GM12878 (cell line): Measurements from ENCODE around the gene TERF2IP. TPM values are rescaled to one million over a fixed set of nuclear protein-coding genes. Genes with fewer than 3 reads are reported as not detected.

ENCODE experiments used
- ATAC-seq: fragments of 200-7000 bp; cut with Tn5 transposase; 3 replicates; pipeline ENCODE4 v1.9.1; 2020; ENCODE audit warnings: mild to moderate bottlenecking, moderate library complexity
- BruUV-seq: library from RNA; stranded (reverse); fragments of 400-500 nt; replicated peaks from 2 replicates; lab custom pipeline; 2021; lab: Mats Ljungman, UMichigan
- CTCF ChIA-PET: fragments of 300-600 bp; sonication (Branson Sonifier 250); formaldehyde crosslinking; extraction: SDS; loops from one replicate; lab custom pipeline; 2021; ENCODE audit warnings: inconsistent platforms; lab: Yijun Ruan, JAX
- POLR2A ChIA-PET: fragments of 350-600 bp; formaldehyde crosslinking; extraction: SDS; loops from one replicate; lab custom pipeline; 2021; ENCODE audit warnings: inconsistent platforms; lab: Charles Lee
- RAD21 ChIA-PET: fragments of 300-600 bp; sonication (Branson Sonifier 250); formaldehyde crosslinking; loops from one replicate; lab custom pipeline; 2023; ENCODE audit warnings: antibody characterized with exemption; ENCODE audit not compliant: unreplicated experiment; lab: Charles Lee
- SMC1A ChIA-PET: fragments of 300-600 bp; sonication (Branson Sonifier 250); formaldehyde crosslinking; loops from one replicate; lab custom pipeline; 2023; ENCODE audit not compliant: unreplicated experiment, uncharacterized antibody; lab: Charles Lee
- DNase-seq: peaks from one replicate; pipeline ENCODE4 v3.0.0-alpha.2; 2011; ENCODE audit warnings: low read depth, low spot score
- FAIRE-seq: peaks from 3 replicates; lab custom pipeline; 2011; peaks lifted over from hg19 to GRCh38; lab: Jason Lieb, UNC
- H2AFZ ChIP-seq: 2 replicates; pipeline ENCODE4 v1.6.0; 2011; ENCODE audit warnings: low read depth, low read length, control low read depth; ENCODE audit not compliant: control insufficient read depth
- H3K27ac ChIP-seq: 2 replicates; pipeline ENCODE4 v1.5.1; 2011; ENCODE audit warnings: control low read depth; ENCODE audit not compliant: control insufficient read depth, insufficient read depth
- H3K27me3 ChIP-seq, 2 experiments: replicated peaks in 1 of 2; 2 replicates each; pipeline versions ENCODE4 v1.6.0 to v1.6.1; 2011; ENCODE audit warnings: low read length in 1 of 2; ENCODE audit not compliant: control insufficient read depth in 2 of 2, insufficient read depth in 2 of 2
- H3K36me3 ChIP-seq, 2 experiments: 2 replicates each; pipeline ENCODE4 v1.5.1; 2011; ENCODE audit warnings: low read length in 1 of 2; ENCODE audit not compliant: control insufficient read depth in 2 of 2, insufficient read depth in 2 of 2
- H3K4me1 ChIP-seq: 2 replicates; pipeline ENCODE4 v1.6.1; 2011; ENCODE audit warnings: mild to moderate bottlenecking, low read length, moderate library complexity, mixed read lengths; ENCODE audit not compliant: control insufficient read depth, insufficient read depth
- H3K4me2 ChIP-seq: 2 replicates; pipeline ENCODE4 v1.6.0; 2011; ENCODE audit warnings: control low read depth; ENCODE audit not compliant: control insufficient read depth, insufficient read depth
- H3K4me3 ChIP-seq: fragments of 200-600 bp; sonication (generic); 2 replicates; pipeline ENCODE4 v1.5.1; 2016
- H3K79me2 ChIP-seq: 2 replicates; pipeline ENCODE4 v1.6.0; 2011; ENCODE audit warnings: low read length; ENCODE audit not compliant: control insufficient read depth, insufficient read depth
- H3K9ac ChIP-seq: 2 replicates; pipeline ENCODE4 v1.8.0; 2011; ENCODE audit warnings: low read length, control low read depth, mixed read lengths; ENCODE audit not compliant: control insufficient read depth, insufficient read depth
- H3K9me3 ChIP-seq: replicated peaks from 3 replicates; pipeline ENCODE4 v1.5.1; 2011; ENCODE audit warnings: mild to moderate bottlenecking, low read length; ENCODE audit not compliant: control insufficient read depth, insufficient read depth
- H4K20me1 ChIP-seq: 2 replicates; pipeline ENCODE4 v1.6.0; 2011; ENCODE audit not compliant: control insufficient read depth, insufficient read depth
- CUX1 ChIP-seq: IDR thresholded peaks from 2 replicates; pipeline ENCODE4 v1.6.1; 2012; ENCODE audit warnings: improper control_type of control experiment, low read depth, low read length; ENCODE audit not compliant: insufficient replicate concordance
- FOXK2 ChIP-seq: fragments of 450-650 bp; IDR thresholded peaks from 2 replicates; pipeline ENCODE4 v1.6.1; 2017; ENCODE audit warnings: mild to moderate bottlenecking, moderate library complexity
- PAX8 ChIP-seq: fragments of 450-650 bp; IDR thresholded peaks from 2 replicates; pipeline ENCODE4 v1.6.1; 2017; ENCODE audit warnings: mild to moderate bottlenecking, moderate library complexity
- SKIL ChIP-seq: fragments of 450-650 bp; IDR thresholded peaks from 2 replicates; pipeline ENCODE4 v1.6.1; 2017; ENCODE audit warnings: mild to moderate bottlenecking, low read depth, inconsistent platforms; ENCODE audit not compliant: poor library complexity, severe bottlenecking
- SPI1 ChIP-seq: IDR thresholded peaks from 2 replicates; pipeline ENCODE4 v1.6.1; 2011; ENCODE audit warnings: low read depth, mild to moderate bottlenecking, low read length, moderate library complexity, borderline replicate concordance; ENCODE audit not compliant: insufficient read depth
- SUZ12 ChIP-seq: fragments of 200-600 bp; sonication (generic); IDR thresholded peaks from one replicate; pipeline ENCODE4 v1.6.1; 2018; ENCODE audit warnings: antibody characterized with exemption, mild to moderate bottlenecking; ENCODE audit not compliant: unreplicated experiment
- TARDBP ChIP-seq: IDR thresholded peaks from 2 replicates; pipeline ENCODE4 v1.6.1; 2016; ENCODE audit warnings: borderline replicate concordance
- WGBS: methylation state at CpG from one replicate; pipeline ENCODE4 v1.1.6; 2016; ENCODE audit warnings: low lambda C conversion rate; ENCODE audit not compliant: insufficient replicate concordance, insufficient coverage; ENCODE audit errors: missing lambda C conversion rate; 5-methylcytosine and 5-hydroxymethylcytosine counted together
- in situ Hi-C: fragments of 300-500 bp; cut with MboI; formaldehyde crosslinking; loops from 9 replicates; pipeline ENCODE4 v1.14.3; 2018; ENCODE audit warnings: mixed read lengths
- intact Hi-C: fragments of 100-400 bp; cut with micrococcal nuclease; formaldehyde crosslinking; loops from one replicate; pipeline ENCODE4 v1.14.2; 2022; ENCODE audit not compliant: unreplicated experiment
- polyA plus RNA-seq, 11 experiments: library from polyadenylated mRNA; depleted of rRNA in 4 of 11; unstranded in 6 of 11; stranded (reverse) in 5 of 11; fragments of >200 nt; fragmentation: Nextera tagmentation in 4 of 11; fragmentation: Illumina TruSeq in 1 of 11; extraction: Ambion mirVana in 4 of 11; extraction: Trizol in 1 of 11; gene quantifications; 1 replicate in 1 of 11; 2 replicates in 10 of 11; pipeline versions ENCODE4 v1.2.1 to v1.2.3, GENCODE V29; 2011 to 2016; ENCODE audit warnings: inconsistent platforms in 2 of 11, missing spikeins in 2 of 11, low read depth in 1 of 11
- total RNA-seq, 4 experiments: library from RNA; depleted of rRNA in 3 of 4; stranded (reverse); fragments of >200 nt in 3 of 4; fragmentation: Illumina TruSeq in 1 of 4; extraction: Trizol in 1 of 4; gene quantifications; 2 replicates each; pipeline versions ENCODE4 v1.2.1 to v1.2.3, GENCODE V29; 2013 to 2021
- TF ChIP-seq, protein P1 (sequence below): fragments of 450-650 bp; IDR thresholded peaks from 2 replicates; pipeline ENCODE4 v1.6.1; 2016; ENCODE audit warnings: mild to moderate bottlenecking

The TERF2IP gene
- total and polyA plus RNA-seq, 10 of the 15 experiments (the other 5 are each of a cell fraction or from before 2014, with no cell fraction given), result 19.6 to 93.1 (median 54.4) TPM

DNA sequence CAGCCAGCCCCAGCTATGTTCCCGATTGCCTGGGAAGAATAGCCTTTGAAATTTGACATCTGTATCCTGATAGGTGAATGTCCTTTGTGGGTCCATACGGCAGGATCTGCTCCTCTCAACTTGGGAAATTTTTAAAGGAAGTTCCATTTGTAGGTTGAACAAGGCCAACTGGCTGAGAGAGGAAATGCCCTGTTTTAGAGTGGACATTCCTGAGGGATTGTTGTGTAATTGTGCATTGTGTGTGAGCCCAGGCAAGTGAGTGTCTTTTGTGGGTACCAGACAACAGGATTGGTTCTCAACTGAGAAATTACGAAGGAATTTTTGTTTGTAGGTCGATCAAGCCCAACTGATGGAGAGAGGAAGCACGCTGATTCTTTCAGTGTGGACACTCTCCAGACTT is 31.8 kb downstream of the TERF2IP start (continued):
- TF ChIP-seq, protein P1, sequence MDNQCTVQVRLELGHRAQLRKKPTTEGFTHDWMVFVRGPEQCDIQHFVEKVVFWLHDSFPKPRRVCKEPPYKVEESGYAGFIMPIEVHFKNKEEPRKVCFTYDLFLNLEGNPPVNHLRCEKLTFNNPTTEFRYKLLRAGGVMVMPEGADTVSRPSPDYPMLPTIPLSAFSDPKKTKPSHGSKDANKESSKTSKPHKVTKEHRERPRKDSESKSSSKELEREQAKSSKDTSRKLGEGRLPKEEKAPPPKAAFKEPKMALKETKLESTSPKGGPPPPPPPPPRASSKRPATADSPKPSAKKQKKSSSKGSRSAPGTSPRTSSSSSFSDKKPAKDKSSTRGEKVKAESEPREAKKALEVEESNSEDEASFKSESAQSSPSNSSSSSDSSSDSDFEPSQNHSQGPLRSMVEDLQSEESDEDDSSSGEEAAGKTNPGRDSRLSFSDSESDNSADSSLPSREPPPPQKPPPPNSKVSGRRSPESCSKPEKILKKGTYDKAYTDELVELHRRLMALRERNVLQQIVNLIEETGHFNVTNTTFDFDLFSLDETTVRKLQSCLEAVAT, result no peak
- no peak for TF ChIP-seq CUX1
- TF ChIP-seq TARDBP, result no peak

DNA sequence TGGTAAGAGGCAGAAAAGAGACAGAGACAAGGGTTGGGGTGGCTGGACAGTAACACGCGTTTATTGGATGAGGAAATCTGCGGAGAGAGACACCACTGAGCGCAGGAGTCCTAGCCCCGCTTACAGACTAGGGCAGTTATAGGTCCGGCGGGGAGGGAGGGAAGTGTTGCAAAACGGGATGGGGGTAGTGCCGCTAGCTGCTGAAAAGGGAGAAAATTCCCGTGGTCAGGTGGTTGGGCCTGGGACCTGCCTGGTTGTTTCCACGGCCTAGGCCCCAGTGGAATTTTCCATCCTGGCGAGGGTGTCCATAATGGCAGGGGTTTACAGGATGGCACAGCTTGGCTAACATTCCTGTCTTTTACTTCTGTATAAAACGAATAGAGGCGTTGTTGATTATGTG is 34.7 kb downstream of the TERF2IP start:
- Histone ChIP-seq H3K9me3 (no peaks in the 10 kb centered on the region), H4K20me1 (no peaks in the 10 kb centered on the region), H3K9ac (no peak overlapping the region), H3K4me2 (no peak overlapping the region), H3K36me3 (no peaks in the 10 kb centered on the region), H3K27ac (no peak overlapping the region), H2AFZ (no peak overlapping the region), H3K4me1 (no peaks in the 10 kb centered on the region), H3K79me2 (no peaks in the 10 kb centered on the region), H3K4me3 (no peak overlapping the region), H3K27me3 (no peaks in the 10 kb centered on the region)
- intact Hi-C loops (no loop called here), in situ Hi-C loops (no loop called here)
- BruUV-seq, result no TSS peak
- ChIA-PET RAD21 (no interaction called here), SMC1A (no interaction called here), POLR2A (no interaction called here), CTCF (no interaction called here)
- no peak for ATAC-seq
- WGBS, result 69% methylated on average over 12 of the region's 14 CpGs
- TF ChIP-seq SUZ12 (no peak), FOXK2 (no peak), SPI1 (no peak), SKIL (no peak), PAX8 (no peak)
- DNase-seq, result no peak
- FAIRE-seq, result no peak
